Chondrocyte (in vitro differentiated cells): Measurements from ENCODE around the gene FRMD4A. TPM values are rescaled to one million over a fixed set of nuclear protein-coding genes. Genes with fewer than 3 reads are reported as not detected.

Experiments used
- DNase-seq: peaks from one replicate; pipeline ENCODE4 v3.0.0; 2021; ENCODE audit warnings: mixed read lengths, low spot score
- H3K27ac Mint-ChIP-seq: one replicate; pipeline ENCODE4 v1.8.0; 2021; ENCODE audit warnings: mild to moderate bottlenecking, moderate library complexity, mixed read lengths; ENCODE audit not compliant: unreplicated experiment
- H3K27me3 Mint-ChIP-seq: 2 replicates; pipeline ENCODE4 v1.8.0; 2021; ENCODE audit warnings: low read depth, mixed read lengths
- H3K36me3 Mint-ChIP-seq: 2 replicates; pipeline ENCODE4 v1.8.0; 2021; ENCODE audit warnings: low read depth, mixed read lengths
- H3K4me1 Mint-ChIP-seq: 2 replicates; pipeline ENCODE4 v1.8.0; 2021; ENCODE audit warnings: low read depth, mild to moderate bottlenecking, mixed read lengths
- H3K4me3 Mint-ChIP-seq: one replicate; pipeline ENCODE4 v1.8.0; 2021; ENCODE audit warnings: mild to moderate bottlenecking, moderate library complexity, mixed read lengths; ENCODE audit not compliant: unreplicated experiment
- H3K9me3 Mint-ChIP-seq: 2 replicates; pipeline ENCODE4 v1.8.0; 2021; ENCODE audit warnings: low read depth, mixed read lengths
- total RNA-seq: library from RNA; stranded (reverse); gene quantifications from 3 replicates; pipeline ENCODE4 v1.2.1, GENCODE V29; 2021
- TF ChIP-seq, protein P1 (sequence below): fragments of 200-600 bp; sonication (generic); IDR thresholded peaks from 2 replicates; pipeline ENCODE4 v1.5.0; 2021; ENCODE audit warnings: antibody characterized with exemption, mild to moderate bottlenecking, moderate library complexity

FRMD4A gene
- total RNA-seq, 1 donor from 2014 or later, result 129 TPM

DNA sequence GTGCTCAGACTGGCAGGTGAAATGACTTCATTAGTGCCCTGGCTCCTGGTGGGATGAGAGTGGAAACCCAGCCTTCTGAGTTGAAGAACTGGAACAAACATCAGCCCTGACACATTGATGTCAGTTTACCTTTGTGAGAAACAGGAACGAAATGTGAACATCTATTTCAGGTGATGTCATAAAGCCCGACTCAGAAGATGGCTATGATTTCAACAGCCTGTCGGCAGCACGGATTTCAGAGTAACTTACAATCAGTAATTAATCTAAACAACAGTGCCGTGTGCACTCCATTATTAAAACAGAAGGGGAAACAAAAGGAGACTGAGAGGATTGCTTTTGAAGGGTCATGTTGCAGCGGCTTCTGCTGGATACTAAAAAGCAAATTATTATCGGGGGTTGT lies 243.2 kb downstream of the FRMD4A start:
- Mint-ChIP-seq H3K27me3 (no peaks in the 10 kb centered on the region), H3K9me3 (no peaks in the 10 kb centered on the region)

DNA sequence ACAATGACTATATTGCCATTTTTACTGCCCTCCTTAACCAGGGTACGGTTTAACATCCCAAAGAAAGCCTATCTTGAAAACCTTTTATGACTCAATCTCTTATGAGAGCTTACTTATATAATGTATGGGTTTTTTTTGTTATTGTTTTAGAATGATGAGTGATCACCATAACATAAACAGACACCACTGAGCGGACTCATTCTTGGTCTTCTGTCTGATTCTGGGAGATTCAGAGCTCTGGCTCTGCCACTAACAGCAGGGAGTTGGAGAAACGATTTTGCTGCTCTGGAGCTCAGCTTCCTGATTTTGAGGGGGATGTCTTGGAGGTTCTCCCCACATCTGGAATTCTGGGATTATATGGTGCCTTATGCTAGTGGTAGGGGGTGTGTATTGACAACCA lies 244.1 kb downstream of the FRMD4A start:
- Mint-ChIP-seq H3K4me3 (no peak overlapping the region), H3K27me3 (no peaks in the 10 kb centered on the region), H3K36me3 (peaks cover 6% of the 10 kb centered on the region), H3K27ac (no peak overlapping the region), H3K4me1 (peaks cover 31% of the 10 kb centered on the region), H3K9me3 (no peaks in the 10 kb centered on the region)
- DNase-seq, result no peak
- TF ChIP-seq, protein P1, sequence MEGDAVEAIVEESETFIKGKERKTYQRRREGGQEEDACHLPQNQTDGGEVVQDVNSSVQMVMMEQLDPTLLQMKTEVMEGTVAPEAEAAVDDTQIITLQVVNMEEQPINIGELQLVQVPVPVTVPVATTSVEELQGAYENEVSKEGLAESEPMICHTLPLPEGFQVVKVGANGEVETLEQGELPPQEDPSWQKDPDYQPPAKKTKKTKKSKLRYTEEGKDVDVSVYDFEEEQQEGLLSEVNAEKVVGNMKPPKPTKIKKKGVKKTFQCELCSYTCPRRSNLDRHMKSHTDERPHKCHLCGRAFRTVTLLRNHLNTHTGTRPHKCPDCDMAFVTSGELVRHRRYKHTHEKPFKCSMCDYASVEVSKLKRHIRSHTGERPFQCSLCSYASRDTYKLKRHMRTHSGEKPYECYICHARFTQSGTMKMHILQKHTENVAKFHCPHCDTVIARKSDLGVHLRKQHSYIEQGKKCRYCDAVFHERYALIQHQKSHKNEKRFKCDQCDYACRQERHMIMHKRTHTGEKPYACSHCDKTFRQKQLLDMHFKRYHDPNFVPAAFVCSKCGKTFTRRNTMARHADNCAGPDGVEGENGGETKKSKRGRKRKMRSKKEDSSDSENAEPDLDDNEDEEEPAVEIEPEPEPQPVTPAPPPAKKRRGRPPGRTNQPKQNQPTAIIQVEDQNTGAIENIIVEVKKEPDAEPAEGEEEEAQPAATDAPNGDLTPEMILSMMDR, result no peak

More for the DNA sequence above, 243.2 kb downstream of the FRMD4A start:
- TF ChIP-seq, protein P1, result no peak
- no peak for DNase-seq
- peaks cover 31% of the 10 kb centered on the region for H3K4me1 Mint-ChIP-seq
- no peak overlapping the region for H3K27ac Mint-ChIP-seq
- peaks cover 6% of the 10 kb centered on the region for H3K36me3 Mint-ChIP-seq
- H3K4me3 Mint-ChIP-seq, result no peak overlapping the region

DNA sequence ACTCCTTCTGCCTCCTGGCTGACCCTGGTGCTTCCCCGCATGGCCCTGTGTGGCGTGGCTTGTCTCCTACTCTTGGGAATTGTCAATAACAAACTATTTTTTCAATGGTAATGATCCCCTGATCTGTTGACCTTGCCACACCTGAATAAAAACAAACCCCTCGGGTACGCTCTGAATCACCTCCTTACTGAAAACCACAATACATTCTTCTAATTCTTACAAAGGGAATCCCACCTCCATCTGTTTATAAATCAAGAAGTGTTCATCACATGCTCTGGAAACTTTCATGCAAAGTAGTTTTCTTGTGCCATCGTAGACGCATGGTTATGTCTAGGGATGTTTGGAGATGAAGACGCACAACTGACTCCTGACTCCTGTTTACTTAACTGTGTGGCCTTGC lies 245.8 kb downstream of the FRMD4A start:
- H3K36me3 Mint-ChIP-seq, result peaks cover 7% of the 10 kb centered on the region
- H3K4me1 Mint-ChIP-seq, result peaks cover 29% of the 10 kb centered on the region
- no peak overlapping the region for H3K27ac Mint-ChIP-seq
- no peaks in the 10 kb centered on the region for H3K27me3 Mint-ChIP-seq
- no peak overlapping the region for H3K4me3 Mint-ChIP-seq
- H3K9me3 Mint-ChIP-seq, result no peaks in the 10 kb centered on the region
- TF ChIP-seq, protein P1, result no peak
- DNase-seq, result no peak

DNA sequence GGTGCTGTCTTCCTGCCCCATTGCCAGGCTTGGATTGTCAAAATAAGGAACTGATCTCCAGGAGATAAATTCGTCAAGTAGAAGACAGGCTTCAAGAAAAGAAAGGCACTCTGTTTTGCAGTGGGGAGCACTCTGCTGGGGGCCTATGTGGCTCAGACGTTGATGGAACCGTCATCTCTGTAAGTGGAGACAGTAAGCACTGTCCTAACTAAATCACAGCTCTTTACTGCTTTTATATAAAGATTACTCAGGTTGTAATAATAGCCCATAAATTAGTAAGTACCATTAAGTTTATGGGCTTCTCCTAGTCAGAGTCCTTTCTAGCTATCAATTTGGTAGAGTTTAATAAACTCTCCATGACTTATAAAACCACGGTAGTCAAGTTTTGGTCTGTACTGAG lies 249.9 kb downstream of the FRMD4A start:
- Mint-ChIP-seq H3K27me3 (no peaks in the 10 kb centered on the region), H3K27ac (no peak overlapping the region), H3K4me1 (peaks cover 15% of the 10 kb centered on the region), H3K36me3 (peaks cover 17% of the 10 kb centered on the region), H3K4me3 (no peak overlapping the region), H3K9me3 (peaks cover 10% of the 10 kb centered on the region)
- TF ChIP-seq, protein P1, result no peak
- no peak for DNase-seq

DNA sequence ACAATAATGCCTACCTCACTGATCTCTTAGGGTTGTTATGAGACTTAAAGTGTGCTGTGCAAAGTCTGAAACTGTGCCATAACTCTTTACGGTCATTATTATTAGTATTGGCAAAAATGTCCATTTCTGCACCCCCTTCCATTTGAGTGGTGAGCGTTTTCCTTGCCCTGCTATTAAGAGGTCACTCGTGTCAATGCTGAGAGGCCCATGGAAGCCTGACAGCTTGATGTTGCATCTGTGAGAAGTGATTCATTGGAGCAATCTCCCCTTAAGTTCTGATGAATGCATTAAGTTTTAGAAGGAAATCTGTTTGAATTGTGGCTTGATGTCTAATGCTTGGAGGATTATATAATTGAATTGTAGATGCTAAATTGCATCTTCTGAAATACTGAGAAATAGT lies 253.3 kb downstream of the FRMD4A start:
- H3K27me3 Mint-ChIP-seq, result no peaks in the 10 kb centered on the region
- TF ChIP-seq, protein P1, result no peak
- peaks cover 33% of the 10 kb centered on the region for H3K4me1 Mint-ChIP-seq
- H3K36me3 Mint-ChIP-seq, result peaks cover 19% of the 10 kb centered on the region
- peaks cover 10% of the 10 kb centered on the region for H3K9me3 Mint-ChIP-seq
- no peak for DNase-seq
- H3K27ac Mint-ChIP-seq, result no peak overlapping the region
- H3K4me3 Mint-ChIP-seq, result no peak overlapping the region
